Left kidney (tissue), 2 donors: Measurements from ENCODE around the gene KCNK4. TPM values are rescaled to one million over a fixed set of nuclear protein-coding genes. Genes with fewer than 3 reads are reported as not detected.
"Not testable (repeated sequence)": the region's sequence is repeated elsewhere in the genome, so short reads cannot be mapped to it uniquely, and the experiment has no call there.

Source experiments
- DNase-seq: peaks from one replicate; pipeline ENCODE4 v3.0.0-alpha.2; 2013
- polyA plus RNA-seq: library from polyadenylated mRNA; unstranded; fragments of 120-200 nt; gene quantifications from one replicate; pipeline ENCODE4 v1.2.1, GENCODE V29; 2013; ENCODE audit not compliant: insufficient read length

The KCNK4 gene
- polyA plus RNA-seq, 1 donor, result not detected

- DNase-seq, result no peak
These were observed 15.9 kb downstream of the KCNK4 start for GRCh38 chr11:64306876-64307622.

DNA sequence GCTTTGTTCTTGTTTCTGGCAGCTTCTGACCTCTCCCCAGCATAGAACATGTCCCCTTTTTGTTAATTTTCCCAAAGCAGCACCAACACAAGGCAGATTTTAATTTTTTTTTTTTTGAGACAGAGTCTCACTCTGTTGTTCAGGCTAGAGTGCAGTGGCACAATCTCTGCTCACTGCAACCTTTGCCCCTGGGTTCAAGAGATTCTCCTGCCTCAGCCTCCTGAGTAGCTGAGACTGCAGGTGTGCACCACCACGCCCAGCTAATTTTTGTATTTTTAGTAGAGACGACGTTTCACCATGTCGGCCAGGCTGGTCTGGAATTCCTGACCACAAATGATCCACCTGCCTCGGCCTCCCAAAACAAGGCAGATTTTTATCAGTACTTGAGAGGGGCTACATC lies 16.7 kb downstream of the KCNK4 start:
- not testable (repeated sequence) for DNase-seq

DNA sequence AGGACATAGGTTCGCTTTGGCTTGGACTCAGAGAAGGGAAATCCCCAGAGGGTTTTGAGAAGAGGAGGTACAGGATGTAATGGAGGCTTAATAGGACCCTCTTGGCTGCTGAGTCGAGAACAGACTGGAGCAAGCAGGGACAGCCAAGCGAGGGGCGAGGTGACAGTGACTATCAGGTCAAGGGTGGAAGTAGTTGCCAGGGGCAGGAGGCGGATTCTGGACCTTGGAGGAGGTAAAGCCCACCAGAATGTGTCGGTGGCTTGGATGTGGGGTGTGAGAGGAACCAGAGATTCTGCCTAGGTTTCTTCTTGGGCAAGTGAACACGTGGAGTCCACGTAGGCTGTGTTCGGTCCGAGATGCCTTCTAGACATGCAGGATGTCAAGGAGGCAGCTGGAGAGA lies 21.8 kb downstream of the KCNK4 start:
- DNase-seq, result no peak

DNA sequence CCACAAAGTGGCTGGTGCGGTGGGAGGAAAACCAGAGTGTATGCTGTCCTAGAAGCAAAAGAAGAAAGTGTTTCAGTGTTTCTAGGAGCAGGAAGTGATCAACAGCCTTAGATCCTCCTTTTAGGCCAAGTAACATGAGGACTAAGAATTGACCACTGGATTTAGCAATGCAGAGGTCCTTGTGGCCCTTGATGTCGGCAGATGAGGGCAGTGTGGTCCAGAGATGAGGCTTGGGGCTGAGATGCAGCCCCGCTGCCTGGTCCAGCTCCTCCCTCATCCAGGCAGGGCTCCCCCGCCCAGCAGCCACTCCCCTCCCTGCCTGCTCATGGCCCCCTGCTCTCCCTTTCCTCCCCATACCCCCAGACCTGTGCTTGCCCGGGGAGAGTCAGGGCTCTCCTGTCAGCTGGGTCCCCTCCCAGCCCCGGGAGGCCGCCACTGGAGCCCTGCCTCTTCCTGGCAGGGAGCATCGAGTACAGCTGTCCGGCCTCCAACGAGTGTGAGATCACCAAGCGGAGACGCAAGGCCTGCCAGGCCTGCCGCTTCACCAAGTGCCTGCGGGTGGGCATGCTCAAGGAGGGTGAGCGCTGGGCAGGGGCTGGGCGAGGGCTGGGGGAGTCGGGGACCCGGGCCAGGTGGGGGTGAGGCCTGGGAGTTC lies 22.5 kb downstream of the KCNK4 start:
- DNase-seq, result no peak

DNA sequence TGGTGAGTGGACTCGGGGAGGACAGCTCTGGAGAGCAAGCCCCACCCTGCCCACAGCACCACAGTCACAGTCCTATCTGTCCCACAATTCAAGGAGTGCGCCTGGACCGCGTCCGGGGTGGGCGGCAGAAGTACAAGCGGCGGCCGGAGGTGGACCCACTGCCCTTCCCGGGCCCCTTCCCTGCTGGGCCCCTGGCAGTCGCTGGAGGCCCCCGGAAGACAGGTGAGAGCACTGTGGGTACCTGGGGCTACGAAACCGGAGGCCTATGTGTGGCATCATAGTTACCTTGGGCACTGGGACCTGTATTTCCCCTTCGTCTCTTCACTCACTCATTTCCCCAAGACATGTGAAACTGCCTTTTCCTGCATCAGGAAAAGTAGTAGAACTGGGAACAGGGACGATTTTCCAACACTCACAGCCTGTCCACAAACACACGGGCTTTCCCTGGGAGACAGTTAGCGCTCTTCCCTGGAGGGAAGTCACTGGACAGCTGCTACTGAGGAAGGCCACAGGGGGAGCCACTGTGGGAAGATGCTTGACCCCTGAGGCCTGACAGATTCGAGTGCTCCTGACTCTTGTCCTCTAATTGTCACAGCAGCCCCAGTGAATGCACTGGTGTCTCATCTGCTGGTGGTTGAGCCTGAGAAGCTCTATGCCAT lies 23.2 kb downstream of the KCNK4 start:
- DNase-seq, result no peak

- no peak for DNase-seq
These were observed 23.9 kb downstream of the KCNK4 start for GRCh38 chr11:64314805-64315561.

GRCh38 chr11:64315667-64316526 lies 24.8 kb downstream of the KCNK4 start:
- DNase-seq, result not testable (repeated sequence)

- DNase-seq, result no peak
These were observed 25.7 kb downstream of the KCNK4 start for GRCh38 chr11:64316672-64317324.

DNA sequence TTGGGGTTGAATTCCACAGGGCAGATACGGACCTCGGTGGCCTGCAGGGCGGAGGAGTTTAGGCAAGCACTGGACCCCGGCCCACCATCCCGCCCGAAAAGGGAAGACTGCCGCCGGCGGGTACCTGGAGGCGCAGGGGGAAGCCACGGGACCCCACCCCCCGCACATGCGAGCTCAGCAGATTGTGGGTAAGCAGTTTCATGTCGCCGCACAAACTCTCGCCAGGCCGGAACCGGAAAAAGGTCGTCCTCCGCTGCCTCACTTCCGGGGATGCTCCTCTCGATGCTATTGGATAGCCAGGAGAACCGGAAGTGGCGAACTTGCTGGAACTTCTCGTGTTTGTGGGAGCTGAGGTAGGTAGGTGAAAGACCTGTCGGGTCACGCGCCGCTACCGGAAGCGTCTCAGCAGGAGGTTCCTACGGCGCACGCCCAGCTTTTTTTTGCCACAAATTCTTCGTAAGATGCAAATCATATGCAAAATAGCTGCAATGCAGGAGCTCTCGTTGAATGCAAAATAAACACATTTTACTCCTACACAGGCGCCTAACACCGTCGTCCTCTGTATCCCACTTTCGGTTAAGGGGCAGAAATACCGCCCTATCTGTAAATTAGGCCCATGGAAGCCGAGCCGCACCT lies 26.3 kb downstream of the KCNK4 start, which contains the start of gene TRMT112:
TSS of gene TRMT112 (minus strand) at position 235 of the 636 bp plus-strand sequence. CDS start at position 202, 33 bp downstream.
- DNase-seq, result peak; percentile 96

GRCh38 chr11:64317961-64318765 lies 27.1 kb downstream of the KCNK4 start, which contains the start of gene PRDX5:
Gene PRDX5 (plus strand): TSS chr11:64318121. CDS start chr11:64318216, 95 bp downstream.
- DNase-seq, result peak; percentile 93

GRCh38 chr11:64318766-64319761 lies 28.0 kb downstream of the KCNK4 start:
- no peak for DNase-seq

- no peak for DNase-seq
These were observed 29.5 kb downstream of the KCNK4 start for GRCh38 chr11:64320556-64320955.

DNA sequence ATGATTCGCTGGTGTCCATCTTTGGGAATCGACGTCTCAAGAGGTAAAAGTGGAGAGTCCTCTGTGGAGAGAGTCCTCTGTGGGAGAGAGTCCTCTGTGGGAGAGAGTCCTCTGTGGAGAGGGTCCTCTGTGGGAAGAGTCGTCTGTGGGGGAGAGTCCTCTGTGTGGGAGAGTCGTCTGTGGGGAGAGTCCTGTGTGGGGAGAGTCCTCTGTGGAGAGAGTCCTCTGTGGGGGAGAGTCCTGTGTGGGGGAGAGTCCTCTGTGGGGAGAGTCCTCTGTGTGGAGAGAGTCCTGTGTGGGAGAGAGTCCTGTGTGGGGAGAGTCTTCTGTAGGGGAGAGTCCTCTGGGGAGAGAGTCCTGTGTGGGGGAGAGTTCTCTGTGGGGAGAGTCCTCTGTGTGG lies 29.9 kb downstream of the KCNK4 start:
- DNase-seq, result no peak

DNA sequence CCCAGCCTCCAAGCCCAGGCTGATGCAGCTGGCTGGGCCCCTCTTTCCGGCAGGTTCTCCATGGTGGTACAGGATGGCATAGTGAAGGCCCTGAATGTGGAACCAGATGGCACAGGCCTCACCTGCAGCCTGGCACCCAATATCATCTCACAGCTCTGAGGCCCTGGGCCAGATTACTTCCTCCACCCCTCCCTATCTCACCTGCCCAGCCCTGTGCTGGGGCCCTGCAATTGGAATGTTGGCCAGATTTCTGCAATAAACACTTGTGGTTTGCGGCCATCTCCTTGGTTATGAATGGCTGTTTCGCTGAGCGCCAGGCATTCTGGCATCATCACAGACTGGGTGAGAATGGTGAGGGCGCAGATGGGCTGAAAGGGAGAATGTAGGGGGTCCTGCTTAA lies 30.4 kb downstream of the KCNK4 start:
- no peak for DNase-seq

GRCh38 chr11:64322925-64323260 lies 31.8 kb downstream of the KCNK4 start:
- no peak for DNase-seq

GRCh38 chr11:64323373-64323772 lies 32.3 kb downstream of the KCNK4 start:
- DNase-seq, result no peak

DNA sequence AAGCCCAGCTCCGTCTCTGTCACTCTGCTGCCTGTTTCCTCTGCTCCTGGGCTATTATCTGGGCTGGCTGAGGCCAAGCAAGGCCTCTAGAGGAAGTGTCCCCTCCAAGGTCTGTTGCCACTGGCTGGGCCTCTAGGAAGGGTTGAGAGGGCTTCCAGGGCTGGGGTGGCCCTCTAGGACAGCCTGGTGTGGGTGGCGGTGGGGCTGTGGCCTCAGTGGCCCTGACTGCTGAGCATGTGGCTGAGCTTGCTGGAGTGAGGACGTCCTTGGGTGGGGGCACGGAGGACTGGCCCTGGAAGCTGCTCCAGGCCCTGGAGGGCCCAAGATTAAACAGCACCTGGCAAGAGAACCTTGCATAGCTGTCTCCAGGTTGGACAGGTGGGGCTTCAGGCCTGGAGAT lies 32.9 kb downstream of the KCNK4 start:
- DNase-seq, result not testable (repeated sequence)
